GM19395 (cell line): ENCODE results near the gene SLCO3A1.
"Not testable (repeated sequence)": the region's sequence is repeated elsewhere in the genome, so short reads cannot be mapped to it uniquely, and the experiment has no call there.

ENCODE experiments used
- ATAC-seq: cut with Tn5 transposase; IDR thresholded peaks from one replicate; pipeline ENCODE4 v1.9.1; 2021; ENCODE audit warnings: mild to moderate bottlenecking, moderate library complexity; ENCODE audit not compliant: unreplicated experiment

SLCO3A1 gene

GRCh38 chr15:91961357-91961756 is 107.8 kb downstream of the SLCO3A1 start:
- ATAC-seq = no peak

GRCh38 chr15:91963747-91964146 is 110.2 kb downstream of the SLCO3A1 start:
- not testable (repeated sequence) for ATAC-seq

GRCh38 chr15:91965501-91966193 is 112.1 kb downstream of the SLCO3A1 start:
- no peak for ATAC-seq

GRCh38 chr15:91966194-91966552 is 112.7 kb downstream of the SLCO3A1 start:
- ATAC-seq = no peak

- no peak for ATAC-seq
Measured at GRCh38 chr15:91967935-91968606, 114.6 kb downstream of the SLCO3A1 start.

GRCh38 chr15:91968610-91969009 is 115.1 kb downstream of the SLCO3A1 start:
- no peak for ATAC-seq

- ATAC-seq = no peak
Measured at GRCh38 chr15:91970142-91970541, 116.6 kb downstream of the SLCO3A1 start.

GRCh38 chr15:91973481-91973880 is 120.0 kb downstream of the SLCO3A1 start:
- ATAC-seq = no peak

- ATAC-seq = no peak
Measured at GRCh38 chr15:91974321-91974720, 120.8 kb downstream of the SLCO3A1 start.

- no peak for ATAC-seq
Measured at GRCh38 chr15:91975241-91975978, 121.9 kb downstream of the SLCO3A1 start.

GRCh38 chr15:91976966-91977365 is 123.5 kb downstream of the SLCO3A1 start:
- no peak for ATAC-seq

- ATAC-seq = no peak
Measured at GRCh38 chr15:91980502-91981267, 127.2 kb downstream of the SLCO3A1 start.

GRCh38 chr15:91981821-91982800 is 128.6 kb downstream of the SLCO3A1 start:
- no peak for ATAC-seq

GRCh38 chr15:91983729-91984340 is 130.3 kb downstream of the SLCO3A1 start:
- ATAC-seq = no peak

GRCh38 chr15:91985297-91985696 is 131.8 kb downstream of the SLCO3A1 start:
- no peak for ATAC-seq

GRCh38 chr15:91988071-91988470 is 134.6 kb downstream of the SLCO3A1 start:
- ATAC-seq = no peak

GRCh38 chr15:91988655-91989054 is 135.1 kb downstream of the SLCO3A1 start:
- no peak for ATAC-seq

- ATAC-seq = no peak
Measured at GRCh38 chr15:91989821-91990220, 136.3 kb downstream of the SLCO3A1 start.

- ATAC-seq = no peak
Measured at GRCh38 chr15:91992945-91993344, 139.4 kb downstream of the SLCO3A1 start.

- no peak for ATAC-seq
Measured at GRCh38 chr15:91995146-91995545, 141.6 kb downstream of the SLCO3A1 start.
